ENCODE measurements around the gene MTCL1. TPM values are rescaled to one million over a fixed set of nuclear protein-coding genes. Genes with fewer than 3 reads are reported as not detected.

The MTCL1 gene
- total and polyA plus RNA-seq, 10 of the 15 experiments (the other 5 are each of a cell fraction or from before 2014, with no cell fraction given) = 0.03 to 0.36 (median 0.13) TPM; not detected in 4

GRCh38 chr18:8823530-8823929 is 118.2 kb downstream of the MTCL1 start:
- TF ChIP-seq STAT1 (conservative IDR thresholded peaks at IDR 0.05) (no peak), MXI1 (IDR thresholded peaks at IDR 0.05; ENCODE audit: low read depth, low read length) (no peak), ZBTB4 (CRISPR knock-in tag; IDR thresholded peaks at IDR 0.05) (no peak), ZBED1 (IDR thresholded peaks at IDR 0.05; ENCODE audit: borderline replicate concordance) (no peak), ESRRA (IDR thresholded peaks at IDR 0.05; ENCODE audit: low read length) (no peak), MYC (IDR thresholded peaks at IDR 0.05; ENCODE audit: insufficient read depth, insufficient read length, insufficient replicate concordance, low read length, severe bottlenecking) (no peak), ZNF592 (IDR thresholded peaks at IDR 0.05) (no peak), FOS (IDR thresholded peaks at IDR 0.05; ENCODE audit: borderline replicate concordance, extremely low read depth, insufficient read length) (no peak), ZBTB33 (IDR thresholded peaks at IDR 0.05) (no peak)
- Histone ChIP-seq H3K9ac (ENCODE audit: control insufficient read depth, insufficient read depth, low read length) (no peak overlapping the region), H4K20me1 (ENCODE audit: control insufficient read depth, insufficient read depth) (no peaks in the 10 kb centered on the region), H3K36me3 (ENCODE audit: control insufficient read depth in 2 of 2, insufficient read depth in 2 of 2, low read length in 1 of 2) (no peaks in the 10 kb centered on the region), H3K79me2 (ENCODE audit: control insufficient read depth, insufficient read depth, low read length) (no peaks in the 10 kb centered on the region), H3K4me2 (ENCODE audit: control insufficient read depth, insufficient read depth) (no peak overlapping the region), H2AFZ (ENCODE audit: control insufficient read depth, low read depth, low read length) (no peak overlapping the region), H3K4me3 (no peak overlapping the region), H3K4me1 (ENCODE audit: control insufficient read depth, insufficient read depth, low read length) (no peaks in the 10 kb centered on the region), H3K9me3 (replicated peaks; ENCODE audit: control insufficient read depth, insufficient read depth, low read length) (no peaks in the 10 kb centered on the region), H3K27ac (ENCODE audit: control insufficient read depth, insufficient read depth) (no peak overlapping the region), H3K27me3 (replicated peaks in 1 of 2; ENCODE audit: control insufficient read depth in 2 of 2, insufficient read depth in 2 of 2, low read length in 1 of 2) (peaks cover 0 to 1% of the 10 kb centered on the region in 2 experiments; a peak in 3 of 4 replicates)
- DNase-seq (ENCODE audit: low read depth, low spot score) (no peak), FAIRE-seq (no peak), ATAC-seq (no peak)
- POLR2A ChIA-PET = no interaction called here
- 23% methylated on average over 6 of the region's 6 CpGs for WGBS (ENCODE audit: insufficient coverage, insufficient replicate concordance, low lambda C conversion rate, missing lambda C conversion rate)
- intact Hi-C loops (cut with micrococcal nuclease; ENCODE audit: unreplicated experiment) (no loop called here), in situ Hi-C loops (cut with MboI) (no loop called here)
- BruUV-seq (replicated peaks) = no TSS peak
- SMC1A ChIA-PET (ENCODE audit: uncharacterized antibody, unreplicated experiment) = no interaction called here
- CTCF ChIA-PET = no interaction called here
- RAD21 ChIA-PET (ENCODE audit: unreplicated experiment) = no interaction called here

Data from GM12878 (cell line).